Uterus (tissue), 2 donors: ENCODE data around the gene CA4.
"Not testable (repeated sequence)": the region's sequence is repeated elsewhere in the genome, so short reads cannot be mapped to it uniquely, and the experiment has no call there.

Experiments used
- CTCF ChIP-seq, 4 experiments: fragments of 200-600 bp in 2 of 4; fragments of 450-650 bp in 2 of 4; sonication (generic) in 2 of 4; IDR thresholded peaks; one replicate each; pipeline ENCODE4 v1.5.1; 2016 to 2019; ENCODE audit warnings: antibody characterized with exemption in 4 of 4, mild to moderate bottlenecking in 2 of 4, moderate library complexity in 1 of 4
- POLR2A ChIP-seq, 2 donors: fragments of 450-650 bp; IDR thresholded peaks; one replicate each; pipeline ENCODE4 v1.6.1; 2016; ENCODE audit warnings: antibody characterized with exemption in 2 of 2, mild to moderate bottlenecking in 1 of 2, moderate library complexity in 1 of 2

GRCh38 chr17:60186846-60187745 is 37.3 kb downstream of the CA4 start:
- not testable (repeated sequence) for TF ChIP-seq CTCF, POLR2A (IDR thresholded peaks at IDR 0.05)
